Kidney (tissue), 14 donors: ENCODE measurements around the gene THEM5. TPM values are rescaled to one million over a fixed set of nuclear protein-coding genes. Genes with fewer than 3 reads are reported as not detected.

Experiments
- DNase-seq, 5 donors: peaks; one replicate each; pipeline ENCODE4 v3.0.0-alpha.2; 2013 to 2020
- FAIRE-seq: peaks from 2 replicates; lab custom pipeline; 2012; peaks lifted over from hg19 to GRCh38; lab: Jason Lieb, UNC
- H3K27ac ChIP-seq, 2 donors: one replicate each; pipeline ENCODE4 v1.7.0; 2013; ENCODE audit warnings: low read depth in 2 of 2, low read length in 2 of 2, inconsistent platforms in 1 of 2
- H3K27me3 ChIP-seq: one replicate; pipeline ENCODE4 v1.7.1; 2013; ENCODE audit warnings: low read length, inconsistent platforms; ENCODE audit not compliant: control insufficient read depth, insufficient read depth
- H3K36me3 ChIP-seq, 3 donors: one replicate each; pipeline versions ENCODE4 v1.7.0 to v1.7.1; 2013; ENCODE audit warnings: low read length in 3 of 3, control low read depth in 1 of 3, inconsistent platforms in 1 of 3; ENCODE audit not compliant: insufficient read depth in 3 of 3, control insufficient read depth in 2 of 3
- H3K4me1 ChIP-seq, 3 donors: one replicate each; pipeline versions ENCODE4 v1.7.0 to v1.7.1; 2013; ENCODE audit warnings: low read length in 3 of 3, inconsistent platforms in 1 of 3, low read depth in 1 of 3; ENCODE audit not compliant: control insufficient read depth in 2 of 3, insufficient read depth in 2 of 3
- H3K4me3 ChIP-seq, 3 donors: one replicate each; pipeline versions ENCODE4 v1.7.0 to v1.8.1; 2013; ENCODE audit warnings: low read length in 3 of 3, control low read depth in 1 of 3, inconsistent platforms in 1 of 3
- H3K9ac ChIP-seq, 3 donors: one replicate each; pipeline versions ENCODE4 v1.7.0 to v1.7.1; 2013; ENCODE audit warnings: low read length in 3 of 3, control low read depth in 1 of 3, inconsistent platforms in 1 of 3
- H3K9me3 ChIP-seq, 3 donors: one replicate each; pipeline versions ENCODE4 v1.7.0 to v1.7.1; 2013; ENCODE audit warnings: low read length in 3 of 3, control low read depth in 1 of 3, inconsistent platforms in 1 of 3; ENCODE audit not compliant: control insufficient read depth in 2 of 3, insufficient read depth in 1 of 3
- intact Hi-C: fragments of 100-400 bp; cut with DNase I; formaldehyde crosslinking; loops from one replicate; pipeline ENCODE4 v1.11.1; 2022
- polyA plus RNA-seq: library from polyadenylated mRNA; stranded (reverse); fragments of 350-450 nt; fragmentation: Illumina TruSeq; extraction: RNeasy Lipid Tissue Mini Kit (QIAGEN cat#74804); gene quantifications from one replicate; pipeline ENCODE4 v1.2.3, GENCODE V29; 2014; ENCODE audit warnings: low read depth, low replicate concordance; ENCODE audit not compliant: insufficient read depth
- total RNA-seq: library from RNA; stranded (reverse); fragmentation: NEBNext Ultra II Directional; extraction: Animal tissue kit (Norgen Biotek cat#: 25700); gene quantifications from one replicate; pipeline ENCODE4 v1.2.1, GENCODE V29; 2021
- TF ChIP-seq, protein P1 (sequence below): IDR thresholded peaks from 3 replicates; pipeline ENCODE4 v1.5.1; 2012; ENCODE audit warnings: mild to moderate bottlenecking, moderate library complexity, borderline replicate concordance; ENCODE audit not compliant: insufficient read depth; ENCODE audit errors: extremely low read depth
- donor health status: control.
- donor health status: control.
- donor health status: control.
- donor health status: control.
- donor health status: control.
- donor health status: DM: yes; HTN: yes; CAD: no.
- donor health status: Normal renal cell carcinoma (clear cell type).

Gene THEM5
- total and polyA plus RNA-seq, 2 donors from 2014 or later: not detected

DNA sequence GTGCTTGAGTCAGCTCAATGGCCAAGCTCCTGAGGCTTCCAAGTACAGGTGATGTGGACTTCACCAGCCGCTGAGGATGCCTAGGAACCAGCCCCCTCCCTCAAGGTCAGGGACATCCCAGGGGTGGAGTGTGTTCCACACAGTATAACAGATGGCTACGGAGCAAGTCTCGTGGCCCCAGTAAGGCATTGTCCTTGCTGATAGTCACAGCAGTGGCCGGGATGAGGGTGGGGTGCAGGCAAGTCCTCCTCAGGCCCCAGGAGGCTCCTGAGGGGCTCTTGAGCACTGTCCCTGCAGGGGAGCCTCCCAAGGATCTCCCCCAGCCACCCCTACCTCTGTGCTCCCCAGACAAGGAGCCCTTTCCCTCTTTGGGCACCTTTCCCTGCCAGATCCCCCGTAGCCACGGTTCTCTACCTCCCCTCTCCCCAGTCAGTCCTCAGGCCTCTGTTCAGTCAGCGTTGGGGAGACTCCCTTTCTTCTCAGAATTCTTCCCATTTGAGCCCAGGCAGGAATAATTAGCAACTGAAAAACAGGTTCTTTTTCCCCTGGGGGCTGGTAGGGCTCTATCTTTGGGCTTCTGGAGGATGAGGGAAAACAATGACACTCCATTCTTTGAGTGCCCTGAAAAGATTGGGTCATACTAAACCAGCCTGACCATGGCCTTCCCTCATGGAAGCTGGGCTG lies 7.1 kb upstream of the THEM5 start:
- no peak for DNase-seq
- H3K9me3 ChIP-seq: no peaks in the 10 kb centered on the region
- H3K4me3 ChIP-seq: no peak overlapping the region
- H3K36me3 ChIP-seq: no peaks in the 10 kb centered on the region
- TF ChIP-seq, protein P1, sequence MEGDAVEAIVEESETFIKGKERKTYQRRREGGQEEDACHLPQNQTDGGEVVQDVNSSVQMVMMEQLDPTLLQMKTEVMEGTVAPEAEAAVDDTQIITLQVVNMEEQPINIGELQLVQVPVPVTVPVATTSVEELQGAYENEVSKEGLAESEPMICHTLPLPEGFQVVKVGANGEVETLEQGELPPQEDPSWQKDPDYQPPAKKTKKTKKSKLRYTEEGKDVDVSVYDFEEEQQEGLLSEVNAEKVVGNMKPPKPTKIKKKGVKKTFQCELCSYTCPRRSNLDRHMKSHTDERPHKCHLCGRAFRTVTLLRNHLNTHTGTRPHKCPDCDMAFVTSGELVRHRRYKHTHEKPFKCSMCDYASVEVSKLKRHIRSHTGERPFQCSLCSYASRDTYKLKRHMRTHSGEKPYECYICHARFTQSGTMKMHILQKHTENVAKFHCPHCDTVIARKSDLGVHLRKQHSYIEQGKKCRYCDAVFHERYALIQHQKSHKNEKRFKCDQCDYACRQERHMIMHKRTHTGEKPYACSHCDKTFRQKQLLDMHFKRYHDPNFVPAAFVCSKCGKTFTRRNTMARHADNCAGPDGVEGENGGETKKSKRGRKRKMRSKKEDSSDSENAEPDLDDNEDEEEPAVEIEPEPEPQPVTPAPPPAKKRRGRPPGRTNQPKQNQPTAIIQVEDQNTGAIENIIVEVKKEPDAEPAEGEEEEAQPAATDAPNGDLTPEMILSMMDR: no peak
- H3K9ac ChIP-seq: no peak overlapping the region
- intact Hi-C loops: no loop called here
- H3K27ac ChIP-seq: no peak overlapping the region
- no peak for FAIRE-seq
- no peaks in the 10 kb centered on the region for H3K27me3 ChIP-seq
- H3K4me1 ChIP-seq: no peaks in the 10 kb centered on the region

DNA sequence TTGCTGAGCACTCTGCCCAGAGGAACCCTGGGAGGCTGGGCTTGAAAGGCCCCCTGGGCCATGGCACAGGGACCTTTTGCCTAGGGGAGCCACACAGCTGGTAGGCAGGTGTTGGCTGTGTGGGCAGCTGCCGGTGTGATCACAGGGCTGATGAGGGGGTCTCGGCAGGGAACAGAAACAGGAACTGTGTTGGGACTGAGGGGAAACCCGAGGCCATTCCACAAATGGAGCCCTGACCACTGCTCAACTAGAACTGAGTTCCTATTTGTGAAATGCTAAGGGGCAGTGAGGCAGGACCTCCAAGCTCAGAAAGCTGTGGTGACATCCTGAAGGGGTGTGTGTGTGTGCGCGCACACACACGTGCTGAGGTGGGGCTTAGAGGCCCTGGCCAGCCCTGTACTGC lies 6.4 kb upstream of the THEM5 start:
- Histone ChIP-seq H3K4me1 (no peaks in the 10 kb centered on the region), H3K4me3 (no peak overlapping the region), H3K27ac (no peak overlapping the region), H3K9ac (no peak overlapping the region), H3K36me3 (no peaks in the 10 kb centered on the region), H3K27me3 (no peaks in the 10 kb centered on the region), H3K9me3 (no peaks in the 10 kb centered on the region)
- TF ChIP-seq, protein P1: no peak
- intact Hi-C loops: no loop called here
- DNase-seq (peak in 1 of 5 donors; percentile 14), FAIRE-seq (no peak)

DNA sequence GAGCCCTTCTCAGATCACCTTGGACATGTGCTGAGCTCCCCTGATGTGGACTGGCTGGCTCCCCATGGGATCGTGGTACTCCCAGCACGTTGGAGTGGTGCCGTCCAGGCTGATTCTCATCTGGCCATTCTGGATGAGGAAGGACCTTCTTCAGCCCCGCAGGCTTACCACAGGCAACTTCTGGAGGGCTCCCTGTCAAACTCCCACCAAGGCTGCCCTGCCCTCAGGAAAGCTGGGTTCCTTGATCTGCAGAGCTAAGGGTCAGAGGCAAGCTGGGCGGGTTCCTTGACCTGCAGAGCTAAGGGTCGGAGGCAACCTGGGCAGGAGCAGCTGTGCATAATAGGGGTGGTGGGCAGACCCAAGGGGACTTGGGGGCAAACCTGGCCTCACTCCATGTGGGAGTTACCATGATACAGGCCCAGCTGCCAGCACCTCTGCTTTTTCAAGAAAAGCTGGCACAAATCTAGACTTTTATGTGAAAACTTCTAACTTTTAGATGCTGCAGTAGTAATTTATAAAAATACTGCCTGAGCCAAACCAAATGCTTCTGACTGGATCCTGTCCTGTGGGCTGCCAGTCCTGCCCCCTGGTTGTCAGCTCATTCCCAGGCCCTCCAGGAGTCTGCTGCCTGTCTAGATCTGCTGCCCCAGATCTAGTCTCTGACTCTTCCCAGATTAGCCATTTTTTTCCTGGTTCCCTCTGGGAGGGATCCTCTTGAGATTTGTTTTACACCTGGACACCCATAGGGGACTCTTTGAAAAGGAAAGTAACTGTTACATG lies 5.6 kb upstream of the THEM5 start:
- TF ChIP-seq, protein P1: no peak
- FAIRE-seq: no peak
- no peak overlapping the region for H3K9ac ChIP-seq
- no peak overlapping the region for H3K27ac ChIP-seq
- intact Hi-C loops: no loop called here
- peak in 1 of 5 donors; percentile 24 for DNase-seq
- H3K9me3 ChIP-seq: no peaks in the 10 kb centered on the region
- no peaks in the 10 kb centered on the region for H3K27me3 ChIP-seq
- no peaks in the 10 kb centered on the region for H3K4me1 ChIP-seq
- no peaks in the 10 kb centered on the region for H3K36me3 ChIP-seq
- H3K4me3 ChIP-seq: no peak overlapping the region
